HG03575 (cell line): ENCODE data around the gene HAUS2.

Experiments used
- ATAC-seq: cut with Tn5 transposase; IDR thresholded peaks from one replicate; pipeline ENCODE4 v1.9.1; 2021; ENCODE audit not compliant: unreplicated experiment, insufficient number of reproducible peaks, low FRiP score; ENCODE audit errors: extremely low read depth

The HAUS2 gene

GRCh38 chr15:42603978-42604377 is 55.3 kb downstream of the HAUS2 start:
- no peak for ATAC-seq

- ATAC-seq, result no peak
These were observed 56.5 kb downstream of the HAUS2 start for GRCh38 chr15:42604894-42605744.

GRCh38 chr15:42605796-42606195 is 57.2 kb downstream of the HAUS2 start:
- no peak for ATAC-seq

GRCh38 chr15:42608110-42608531 is 59.5 kb downstream of the HAUS2 start:
- no peak for ATAC-seq

- ATAC-seq, result no peak
These were observed 60.3 kb downstream of the HAUS2 start for GRCh38 chr15:42608752-42609488.

- no peak for ATAC-seq
These were observed 62.9 kb downstream of the HAUS2 start for GRCh38 chr15:42611532-42611931.

DNA sequence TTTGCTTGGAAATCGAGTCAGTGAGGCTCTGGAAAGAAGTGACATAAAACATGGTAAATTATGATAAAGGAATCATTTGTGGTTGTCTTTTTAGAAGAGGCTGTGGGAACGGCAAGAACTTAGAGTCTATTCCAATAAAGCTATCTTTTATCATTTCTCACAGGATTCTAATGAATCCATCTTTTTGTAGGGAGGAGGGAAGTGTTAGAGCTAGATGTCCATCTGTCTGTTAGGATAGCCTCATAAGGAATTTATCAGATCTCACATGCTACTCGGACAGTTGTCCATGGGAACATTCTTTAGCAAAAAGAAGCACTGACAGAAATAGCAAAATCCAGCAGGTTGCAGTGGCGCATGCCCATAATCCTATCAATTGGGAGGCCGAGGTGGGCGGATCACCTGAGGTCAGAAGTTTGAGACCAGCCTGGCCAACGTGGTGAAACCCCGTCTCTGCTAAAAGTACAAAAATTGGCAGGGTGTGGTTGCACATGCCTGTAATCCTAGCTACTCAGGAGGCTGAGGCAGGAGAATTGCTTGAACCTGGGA is 63.8 kb downstream of the HAUS2 start:
- ATAC-seq, result no peak

DNA sequence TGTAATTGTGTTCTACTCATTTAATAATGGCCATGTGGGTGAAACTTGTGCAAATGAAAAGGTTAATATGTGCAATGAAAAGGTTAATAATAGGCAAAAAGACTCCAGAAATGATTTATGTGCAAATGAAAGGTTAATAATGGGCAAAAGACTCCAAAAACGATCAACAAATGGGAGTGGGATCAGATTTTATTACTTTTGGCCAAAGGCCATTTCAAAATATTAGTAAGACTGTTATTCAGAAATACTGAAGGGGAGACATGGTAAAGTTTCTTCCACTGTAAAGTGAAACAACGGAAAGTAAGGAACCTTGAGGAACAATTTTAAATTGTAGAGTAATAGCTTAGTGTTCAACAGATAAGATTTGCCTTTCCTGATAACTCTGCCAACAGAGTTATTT is 67.5 kb downstream of the HAUS2 start:
- ATAC-seq, result no peak
